HL-60 (cell line): ENCODE data around the gene EXOC3L2.
A peak's percentile ranks its signal among the peaks of the same experiment; 100 is the strongest.

Experiments used
- DNase-seq, 2 experiments: peaks; one replicate each; pipeline ENCODE4 v3.0.0-alpha.2; 2010 to 2020; ENCODE audit warnings: low read depth in 1 of 2, low spot score in 1 of 2
- H3K27ac ChIP-seq: fragments of 250-450 bp; sonication (Bioruptor Pico); replicated peaks from 2 replicates; pipeline ENCODE4 v1.5.1; 2020; ENCODE audit warnings: mild to moderate bottlenecking, moderate library complexity
- H3K27me3 ChIP-seq: fragments of 250-450 bp; sonication (Bioruptor Pico); 2 replicates; pipeline ENCODE4 v1.5.1; 2021; ENCODE audit warnings: mild to moderate bottlenecking, moderate library complexity; ENCODE audit not compliant: insufficient read depth, poor library complexity, severe bottlenecking
- H3K4me3 ChIP-seq: replicated peaks from 2 replicates; pipeline ENCODE4 v1.5.1; 2011; ENCODE audit warnings: mild to moderate bottlenecking, control low read depth, low read length; ENCODE audit not compliant: insufficient read depth
- CTCF ChIP-seq: IDR thresholded peaks from one replicate; pipeline ENCODE4 v1.5.1; 2011; ENCODE audit warnings: low read length, control low read depth, inconsistent platforms; ENCODE audit not compliant: insufficient read depth
- GABPA ChIP-seq: IDR thresholded peaks from 2 replicates; pipeline ENCODE4 v1.6.1; 2012; ENCODE audit warnings: low read depth
- POLR2AphosphoS5 ChIP-seq: IDR thresholded peaks from 2 replicates; pipeline ENCODE4 v1.6.1; 2012; ENCODE audit warnings: low read depth
- REST ChIP-seq: IDR thresholded peaks from 2 replicates; pipeline ENCODE4 v1.6.1; 2012; ENCODE audit warnings: low read depth; ENCODE audit not compliant: insufficient replicate concordance
- SPI1 ChIP-seq: IDR thresholded peaks from 2 replicates; pipeline ENCODE4 v1.6.1; 2012; ENCODE audit warnings: low read depth, mild to moderate bottlenecking, borderline replicate concordance

EXOC3L2 gene

GRCh38 chr19:45280471-45280961, 35.3 kb upstream of the EXOC3L2 start:
- Histone ChIP-seq H3K27ac (peak overlapping the region; percentile 53), H3K4me3 (0 out of 2 replicates have a peak overlapping the region, but pooled peaks have one; percentile 10), H3K27me3 (no peaks in the 10 kb centered on the region)
- DNase-seq: peak; percentile 55 to 87
- TF ChIP-seq REST (no peak), POLR2AphosphoS5 (0 out of 2 replicates have a peak, but pooled peaks have one; percentile 29), CTCF (no peak), GABPA (no peak), SPI1 (peak; percentile 79; the same call in 1 of the 2 replicates)

GRCh38 chr19:45279587-45280192, 34.5 kb upstream of the EXOC3L2 start:
- Histone ChIP-seq H3K4me3 (no peak overlapping the region), H3K27me3 (no peaks in the 10 kb centered on the region), H3K27ac (no peak overlapping the region)
- no peak for TF ChIP-seq CTCF
- no peak for TF ChIP-seq POLR2AphosphoS5
- TF ChIP-seq SPI1: no peak
- no peak for TF ChIP-seq REST
- no peak for TF ChIP-seq GABPA
- DNase-seq: no peak

- H3K4me3 ChIP-seq: no peak overlapping the region
- no peaks in the 10 kb centered on the region for H3K27me3 ChIP-seq
- H3K27ac ChIP-seq: no peak overlapping the region
- DNase-seq: no peak
- TF ChIP-seq SPI1 (no peak), GABPA (no peak), POLR2AphosphoS5 (no peak), CTCF (no peak), REST (no peak)
These were observed 32.9 kb upstream of the EXOC3L2 start for GRCh38 chr19:45278087-45278486.
